Activated naive CD8-positive, alpha-beta T cell (primary cell): ENCODE data around the gene PGGHG.
"Not testable (repeated sequence)": the region's sequence is repeated elsewhere in the genome, so short reads cannot be mapped to it uniquely, and the experiment has no call there.

Experiments used
- H3K27ac Mint-ChIP-seq: one replicate; pipeline ENCODE4 v1.8.0; 2021; ENCODE audit warnings: mixed read lengths
- H3K27me3 Mint-ChIP-seq: one replicate; pipeline ENCODE4 v1.8.0; 2021; ENCODE audit warnings: mixed read lengths
- H3K36me3 Mint-ChIP-seq: one replicate; pipeline ENCODE4 v1.8.0; 2021; ENCODE audit warnings: mixed read lengths
- H3K4me1 Mint-ChIP-seq: one replicate; pipeline ENCODE4 v1.8.0; 2021; ENCODE audit warnings: low read depth, mixed read lengths
- H3K4me3 Mint-ChIP-seq: one replicate; pipeline ENCODE4 v1.8.0; 2021; ENCODE audit warnings: mild to moderate bottlenecking, mixed read lengths
- H3K9me3 Mint-ChIP-seq: one replicate; pipeline ENCODE4 v1.8.0; 2021; ENCODE audit warnings: low read depth, mixed read lengths

Gene PGGHG

DNA sequence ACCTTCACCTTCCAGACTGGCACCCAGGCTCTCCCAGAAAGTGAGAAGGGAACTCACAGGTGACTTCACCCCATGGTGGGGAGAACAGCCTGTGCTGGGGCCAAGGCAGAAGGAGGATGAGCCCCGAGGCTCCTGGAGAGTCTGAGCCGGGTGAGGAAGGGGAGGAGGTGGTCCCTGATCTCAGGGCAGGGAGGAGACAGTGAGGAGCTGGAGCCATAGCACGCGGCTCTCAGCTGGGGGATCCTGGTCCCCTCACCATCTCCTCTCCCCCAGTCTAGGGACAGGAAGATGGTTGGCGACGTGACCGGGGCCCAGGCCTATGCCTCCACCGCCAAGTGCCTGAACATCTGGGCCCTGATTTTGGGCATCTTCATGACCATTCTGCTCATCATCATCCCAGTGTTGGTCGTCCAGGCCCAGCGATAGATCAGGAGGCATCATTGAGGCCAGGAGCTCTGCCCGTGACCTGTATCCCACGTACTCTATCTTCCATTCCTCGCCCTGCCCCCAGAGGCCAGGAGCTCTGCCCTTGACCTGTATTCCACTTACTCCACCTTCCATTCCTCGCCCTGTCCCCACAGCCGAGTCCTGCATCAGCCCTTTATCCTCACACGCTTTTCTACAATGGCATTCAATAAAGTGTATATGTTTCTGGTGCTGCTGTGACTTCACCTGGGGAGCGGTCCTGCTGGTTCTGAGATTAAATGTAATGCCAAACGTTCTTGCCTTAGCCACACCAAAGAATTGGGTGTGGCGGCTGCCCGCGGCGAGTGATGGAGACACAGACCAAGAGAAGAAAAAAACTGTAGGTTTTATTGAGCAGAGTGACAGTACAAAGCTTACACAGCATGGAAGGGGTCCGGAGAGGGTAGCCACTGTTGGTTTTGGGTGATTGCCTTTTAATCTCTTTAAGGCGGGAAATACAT is 20.1 kb downstream of the PGGHG start:
- Mint-ChIP-seq H3K27ac (peak overlapping the region; percentile 93), H3K4me1 (peaks cover 54% of the 10 kb centered on the region), H3K4me3 (peak overlapping the region; percentile 91)
- H3K36me3 Mint-ChIP-seq, H3K27me3 Mint-ChIP-seq, H3K9me3 Mint-ChIP-seq: not testable (repeated sequence)

GRCh38 chr11:309979-310572 is 21.1 kb downstream of the PGGHG start:
- H3K4me3 Mint-ChIP-seq, result peak overlapping the region; percentile 91
- not testable (repeated sequence) for H3K9me3 Mint-ChIP-seq, H3K36me3 Mint-ChIP-seq, H3K27me3 Mint-ChIP-seq
- H3K4me1 Mint-ChIP-seq, result peaks cover 53% of the 10 kb centered on the region
- peak overlapping the region; percentile 93 for H3K27ac Mint-ChIP-seq

DNA sequence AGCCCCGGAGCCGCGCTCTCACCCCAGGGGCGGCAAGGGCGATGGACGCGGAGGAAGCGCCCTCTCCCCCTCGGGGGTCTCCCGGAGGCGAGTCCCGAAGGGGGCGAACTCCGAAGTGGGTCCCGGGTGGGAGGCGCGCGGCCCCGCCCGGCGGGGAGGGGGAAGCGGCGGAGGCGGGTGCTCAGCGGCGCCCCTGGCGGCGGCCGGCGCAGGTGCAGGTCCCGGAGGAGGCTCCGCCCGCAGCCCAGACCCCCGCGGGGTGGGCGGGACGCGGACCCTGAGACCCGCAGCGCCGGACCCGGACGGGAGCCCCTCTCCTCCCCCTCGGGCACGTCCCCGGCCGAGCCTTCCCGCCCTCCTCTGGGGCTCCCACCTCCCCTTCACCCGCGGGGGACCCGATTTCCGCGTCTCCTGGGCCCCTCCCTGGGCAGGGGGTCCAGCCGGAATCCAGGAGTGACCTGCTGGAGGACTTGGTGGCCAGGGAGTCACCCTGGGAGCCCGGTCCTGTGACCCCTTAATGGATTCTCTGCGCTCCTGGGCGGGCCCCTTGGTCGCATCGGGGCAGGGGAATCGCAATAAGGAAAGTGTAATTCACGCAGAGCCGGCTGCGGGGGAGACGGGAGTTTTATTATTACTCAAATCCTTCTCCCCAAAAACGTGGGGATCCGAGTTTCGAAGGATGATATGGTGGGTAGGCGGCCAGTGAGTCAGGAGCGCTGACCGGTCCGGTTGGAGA is 22.3 kb downstream of the PGGHG start:
- peaks cover 45% of the 10 kb centered on the region for H3K4me1 Mint-ChIP-seq
- H3K9me3 Mint-ChIP-seq, H3K36me3 Mint-ChIP-seq, H3K27me3 Mint-ChIP-seq: not testable (repeated sequence)
- peak overlapping the region; percentile 96 for H3K27ac Mint-ChIP-seq
- peak overlapping the region; percentile 95 for H3K4me3 Mint-ChIP-seq

- H3K9me3 Mint-ChIP-seq, result no peaks in the 10 kb centered on the region
- no peaks in the 10 kb centered on the region for H3K27me3 Mint-ChIP-seq
- H3K27ac Mint-ChIP-seq, result peak overlapping the region; percentile 96
- peaks cover 50% of the 10 kb centered on the region for H3K4me1 Mint-ChIP-seq
- no peaks in the 10 kb centered on the region for H3K36me3 Mint-ChIP-seq
- peak overlapping the region; percentile 95 for H3K4me3 Mint-ChIP-seq
These were observed 23.3 kb downstream of the PGGHG start for GRCh38 chr11:312092-312816.

GRCh38 chr11:313304-313786 is 24.4 kb downstream of the PGGHG start:
- peaks cover 50% of the 10 kb centered on the region for H3K4me1 Mint-ChIP-seq
- no peaks in the 10 kb centered on the region for H3K27me3 Mint-ChIP-seq
- H3K36me3 Mint-ChIP-seq, result no peaks in the 10 kb centered on the region

GRCh38 chr11:313787-314553 is 25.0 kb downstream of the PGGHG start, which contains the start of gene IFITM1:
Gene IFITM1 (plus strand): TSS chr11:314040. CDS start chr11:314171, 131 bp downstream.
- Mint-ChIP-seq H3K4me1 (peaks cover 47% of the 10 kb centered on the region), H3K27me3 (no peaks in the 10 kb centered on the region), H3K36me3 (no peaks in the 10 kb centered on the region), H3K9me3 (no peaks in the 10 kb centered on the region), H3K4me3 (peak within 1 kb of the TSS; percentile 95), H3K27ac (peak within 1 kb of the TSS; percentile 96)

More at GRCh38 chr11:313304-313786, 24.4 kb downstream of the PGGHG start:
- H3K27ac Mint-ChIP-seq, result peak overlapping the region; percentile 96
- H3K4me3 Mint-ChIP-seq, result peak overlapping the region; percentile 95
- no peaks in the 10 kb centered on the region for H3K9me3 Mint-ChIP-seq

DNA sequence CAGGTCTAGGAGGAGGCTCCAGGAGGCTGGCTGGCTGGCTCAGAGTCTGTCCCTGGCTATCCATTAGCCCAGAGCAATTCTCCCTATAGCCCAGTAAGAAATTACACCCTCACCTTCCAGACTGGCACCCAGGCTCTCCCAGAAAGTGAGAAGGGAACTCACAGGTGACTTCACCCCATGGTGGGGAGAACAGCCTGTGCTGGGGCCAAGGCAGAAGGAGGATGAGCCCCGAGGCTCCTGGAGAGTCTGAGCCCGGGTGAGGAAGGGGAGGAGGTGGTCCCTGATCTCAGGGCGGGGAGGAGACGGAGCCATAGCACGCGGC is 25.6 kb downstream of the PGGHG start:
- not testable (repeated sequence) for H3K36me3 Mint-ChIP-seq, H3K27me3 Mint-ChIP-seq, H3K9me3 Mint-ChIP-seq
- peaks cover 42% of the 10 kb centered on the region for H3K4me1 Mint-ChIP-seq
- peak overlapping the region; percentile 96 for H3K27ac Mint-ChIP-seq
- peak overlapping the region; percentile 95 for H3K4me3 Mint-ChIP-seq

- Mint-ChIP-seq H3K27ac (peak overlapping the region; percentile 96), H3K27me3 (no peaks in the 10 kb centered on the region), H3K9me3 (no peaks in the 10 kb centered on the region), H3K4me1 (peaks cover 42% of the 10 kb centered on the region), H3K4me3 (peak overlapping the region; percentile 95), H3K36me3 (no peaks in the 10 kb centered on the region)
These were observed 26.1 kb downstream of the PGGHG start for GRCh38 chr11:315051-315481.

GRCh38 chr11:315516-315994 is 26.6 kb downstream of the PGGHG start:
- Mint-ChIP-seq H3K4me1 (peaks cover 47% of the 10 kb centered on the region), H3K27ac (peak overlapping the region; percentile 96), H3K4me3 (peak overlapping the region; percentile 95), H3K9me3 (no peaks in the 10 kb centered on the region), H3K27me3 (no peaks in the 10 kb centered on the region), H3K36me3 (no peaks in the 10 kb centered on the region)

DNA sequence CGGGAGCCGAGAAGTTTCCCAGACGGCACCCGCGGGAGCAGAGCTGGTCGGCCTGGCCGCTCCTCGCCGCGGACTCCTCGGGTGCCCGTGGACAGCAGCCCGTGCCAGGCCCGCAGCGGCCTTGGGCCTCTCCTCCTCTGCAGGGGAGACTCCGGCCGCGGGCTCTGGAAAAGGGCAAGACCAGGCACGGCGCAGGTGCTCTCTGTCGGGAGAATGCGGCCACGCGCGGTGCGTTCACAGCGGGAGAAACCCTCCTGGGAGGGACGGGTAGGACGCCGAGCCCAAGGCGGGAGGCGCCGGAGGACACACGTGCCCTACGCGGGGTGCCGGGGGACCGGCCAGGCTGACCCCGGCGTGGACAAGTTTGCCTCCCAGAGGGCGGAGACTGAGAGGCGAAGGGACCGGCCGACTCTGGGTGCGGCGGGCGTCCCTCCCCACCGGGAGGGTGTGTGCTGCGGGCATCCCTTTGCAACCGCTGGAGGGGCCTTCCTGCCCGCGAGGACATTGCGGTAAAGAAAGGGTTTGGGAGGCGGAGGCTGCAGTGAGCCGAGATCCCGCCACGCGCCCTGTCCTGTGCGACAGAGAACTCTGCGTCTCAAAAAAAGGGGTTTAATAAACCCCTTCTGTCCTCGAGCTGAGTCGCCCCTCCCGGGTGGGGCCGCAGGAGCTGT is 27.2 kb downstream of the PGGHG start:
- no peaks in the 10 kb centered on the region for H3K36me3 Mint-ChIP-seq
- no peaks in the 10 kb centered on the region for H3K9me3 Mint-ChIP-seq
- H3K27ac Mint-ChIP-seq, result peak overlapping the region; percentile 87
- H3K4me1 Mint-ChIP-seq, result peaks cover 50% of the 10 kb centered on the region
- H3K27me3 Mint-ChIP-seq, result no peaks in the 10 kb centered on the region
- peak overlapping the region; percentile 93 for H3K4me3 Mint-ChIP-seq

- Mint-ChIP-seq H3K4me1 (peaks cover 47% of the 10 kb centered on the region), H3K9me3 (no peaks in the 10 kb centered on the region), H3K4me3 (peak overlapping the region; percentile 93), H3K27me3 (no peaks in the 10 kb centered on the region), H3K36me3 (no peaks in the 10 kb centered on the region), H3K27ac (peak overlapping the region; percentile 87)
These were observed 28.0 kb downstream of the PGGHG start for GRCh38 chr11:316891-317301.

GRCh38 chr11:317668-318404 is 28.9 kb downstream of the PGGHG start:
- H3K36me3 Mint-ChIP-seq, H3K9me3 Mint-ChIP-seq, H3K27me3 Mint-ChIP-seq: not testable (repeated sequence)
- Mint-ChIP-seq H3K27ac (peak overlapping the region; percentile 87), H3K4me3 (peak overlapping the region; percentile 93), H3K4me1 (peaks cover 41% of the 10 kb centered on the region)
